ENCODE results near the gene NR1H4. TPM values are rescaled to one million over a fixed set of nuclear protein-coding genes. Genes with fewer than 3 reads are reported as not detected.

NR1H4 gene
- total RNA-seq, 1 experiment from 2014 or later: not detected

GRCh38 chr12:100437038-100437841, 36.4 kb upstream of the NR1H4 start:
- no peak overlapping the region for H3K4me3 ChIP-seq (ENCODE audit: low read depth, low read length)
- Mint-ChIP-seq H3K4me3 (ENCODE audit: unreplicated experiment) (peak overlapping the region; percentile 7), H3K27me3 (ENCODE audit: insufficient read depth, unreplicated experiment) (no peaks in the 10 kb centered on the region), H3K9me3 (ENCODE audit: unreplicated experiment) (no peaks in the 10 kb centered on the region), H3K27ac (ENCODE audit: unreplicated experiment) (peak overlapping the region; percentile 11), H3K4me1 (ENCODE audit: low read depth, unreplicated experiment) (peaks cover 32% of the 10 kb centered on the region), H3K36me3 (ENCODE audit: insufficient read depth, unreplicated experiment) (no peaks in the 10 kb centered on the region)
- no TSS peak for BruUV-seq (replicated peaks)
- DNase-seq: peak; percentile 64 to 78
- TF ChIP-seq CTCF (IDR thresholded peaks at IDR 0.05; ENCODE audit: insufficient read depth in 1 of 2, low read depth in 1 of 2, low read length in 1 of 2, severe bottlenecking in 1 of 2, unreplicated experiment in 1 of 2): no peak
- H3K4me1 ChIP-seq: peaks cover 28% of the 10 kb centered on the region
- no peaks in the 10 kb centered on the region for H3K27me3 ChIP-seq (replicated peaks; ENCODE audit: control insufficient read depth, insufficient read depth, low read length)
- intact Hi-C loops (cut with micrococcal nuclease; ENCODE audit: unreplicated experiment): no loop called here
- POLR2A ChIA-PET: interaction anchor here (0.6 kb wide), 1 partner anchor 840 kb away, joined by 3 read pairs; no protein-coding TSS in a partner anchor
- no peaks in the 10 kb centered on the region for H3K36me3 ChIP-seq (ENCODE audit: control insufficient read depth, insufficient read depth, low read length)
- CTCF ChIA-PET: no interaction called here
- H3K9me3 ChIP-seq: no peaks in the 10 kb centered on the region

- peaks cover 38% of the 10 kb centered on the region for H3K4me1 ChIP-seq
- no peaks in the 10 kb centered on the region for H3K9me3 ChIP-seq
- intact Hi-C loops (cut with micrococcal nuclease; ENCODE audit: unreplicated experiment): no loop called here
- H3K4me1 Mint-ChIP-seq (ENCODE audit: low read depth, unreplicated experiment): peaks cover 39% of the 10 kb centered on the region
- H3K9me3 Mint-ChIP-seq (ENCODE audit: unreplicated experiment): peaks cover 7% of the 10 kb centered on the region
- H3K36me3 Mint-ChIP-seq (ENCODE audit: insufficient read depth, unreplicated experiment): no peaks in the 10 kb centered on the region
- H3K27me3 ChIP-seq (replicated peaks; ENCODE audit: control insufficient read depth, insufficient read depth, low read length): no peaks in the 10 kb centered on the region
- ChIA-PET CTCF (no interaction called here), POLR2A (no interaction called here)
- TF ChIP-seq CTCF (IDR thresholded peaks at IDR 0.05; ENCODE audit: insufficient read depth in 1 of 2, low read depth in 1 of 2, low read length in 1 of 2, severe bottlenecking in 1 of 2, unreplicated experiment in 1 of 2): no peak
- no peaks in the 10 kb centered on the region for H3K36me3 ChIP-seq (ENCODE audit: control insufficient read depth, insufficient read depth, low read length)
- H3K4me3 ChIP-seq (ENCODE audit: low read depth, low read length): no peak overlapping the region
- BruUV-seq (replicated peaks): no TSS peak
- H3K4me3 Mint-ChIP-seq (ENCODE audit: unreplicated experiment): no peak overlapping the region
- H3K27ac Mint-ChIP-seq (ENCODE audit: unreplicated experiment): no peak overlapping the region
- no peaks in the 10 kb centered on the region for H3K27me3 Mint-ChIP-seq (ENCODE audit: insufficient read depth, unreplicated experiment)
- no peak for DNase-seq
Measured at GRCh38 chr12:100439797-100440196, 33.9 kb upstream of the NR1H4 start.

GRCh38 chr12:100442403-100442802, 31.3 kb upstream of the NR1H4 start:
- Histone ChIP-seq H3K9me3 (no peaks in the 10 kb centered on the region), H3K27me3 (replicated peaks; ENCODE audit: control insufficient read depth, insufficient read depth, low read length) (no peaks in the 10 kb centered on the region), H3K4me1 (peaks cover 29% of the 10 kb centered on the region), H3K36me3 (ENCODE audit: control insufficient read depth, insufficient read depth, low read length) (no peaks in the 10 kb centered on the region), H3K4me3 (ENCODE audit: low read depth, low read length) (no peak overlapping the region)
- peak in 1 of 2 experiments; percentile 35 for DNase-seq
- ChIA-PET POLR2A (no interaction called here), CTCF (interaction anchor here (1.3 kb wide), 1 partner anchor 37 kb away, joined by 3 read pairs; no protein-coding TSS in a partner anchor)
- intact Hi-C loops (cut with micrococcal nuclease; ENCODE audit: unreplicated experiment): no loop called here
- Mint-ChIP-seq H3K9me3 (ENCODE audit: unreplicated experiment) (peaks cover 7% of the 10 kb centered on the region), H3K27me3 (ENCODE audit: insufficient read depth, unreplicated experiment) (no peaks in the 10 kb centered on the region), H3K4me1 (ENCODE audit: low read depth, unreplicated experiment) (peaks cover 24% of the 10 kb centered on the region), H3K36me3 (ENCODE audit: insufficient read depth, unreplicated experiment) (no peaks in the 10 kb centered on the region), H3K4me3 (ENCODE audit: unreplicated experiment) (no peak overlapping the region), H3K27ac (ENCODE audit: unreplicated experiment) (no peak overlapping the region)
- BruUV-seq (replicated peaks): no TSS peak
- TF ChIP-seq CTCF (IDR thresholded peaks at IDR 0.05; ENCODE audit: insufficient read depth in 1 of 2, low read depth in 1 of 2, low read length in 1 of 2, severe bottlenecking in 1 of 2, unreplicated experiment in 1 of 2): no peak

All from Caco-2 (cell line).